GM12874 (cell line): ENCODE results near the gene ZNRF3.

Experiments used
- TF ChIP-seq, protein P1 (sequence below): IDR thresholded peaks from 2 replicates; pipeline ENCODE4 v1.5.1; 2011; ENCODE audit warnings: low read depth, mild to moderate bottlenecking, control low read depth, low read length, moderate library complexity; ENCODE audit not compliant: insufficient read depth

The ZNRF3 gene

DNA sequence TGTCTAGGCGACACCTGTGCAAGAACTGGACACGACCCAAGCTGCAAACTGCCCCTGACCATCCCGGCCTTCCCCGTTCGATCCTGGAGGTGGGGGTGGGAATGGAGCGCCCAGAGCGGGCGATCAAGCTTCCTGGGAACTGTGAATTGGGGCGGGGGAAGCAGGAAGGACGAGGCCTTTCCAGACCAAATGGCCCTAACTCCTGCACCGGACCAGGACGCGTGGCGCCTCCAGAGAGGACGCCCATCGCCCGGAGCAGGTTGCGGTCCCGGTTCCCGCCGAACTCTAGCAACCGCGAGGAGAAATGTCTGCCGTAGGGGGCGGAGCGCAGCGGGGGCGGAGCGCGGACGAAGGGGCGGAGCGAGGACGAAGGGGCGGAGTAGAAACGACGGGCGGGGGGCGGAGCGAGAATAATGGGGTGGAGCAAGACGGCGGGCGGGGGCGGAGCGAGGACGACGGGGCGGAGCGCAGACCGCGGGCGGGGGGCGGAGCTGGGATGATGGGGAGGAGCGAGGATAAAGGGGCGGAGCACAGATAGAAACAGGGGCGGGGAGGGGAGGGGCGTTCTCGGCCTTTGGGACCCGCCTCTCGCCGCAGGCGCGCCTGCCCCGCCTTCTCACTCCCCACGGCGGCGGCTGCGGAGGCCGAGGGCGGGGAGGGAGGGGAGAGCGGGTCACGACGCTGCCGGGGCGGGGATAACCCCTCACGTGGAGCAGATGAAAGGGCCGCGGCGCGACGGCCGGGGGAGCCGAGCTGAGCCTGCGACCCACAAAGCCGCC is at the start of gene ZNRF3:
ZNRF3 (plus strand) TSS at position 695 of the 779 bp plus-strand sequence. CDS start 195 bp downstream, outside the sequence.
- TF ChIP-seq, protein P1, sequence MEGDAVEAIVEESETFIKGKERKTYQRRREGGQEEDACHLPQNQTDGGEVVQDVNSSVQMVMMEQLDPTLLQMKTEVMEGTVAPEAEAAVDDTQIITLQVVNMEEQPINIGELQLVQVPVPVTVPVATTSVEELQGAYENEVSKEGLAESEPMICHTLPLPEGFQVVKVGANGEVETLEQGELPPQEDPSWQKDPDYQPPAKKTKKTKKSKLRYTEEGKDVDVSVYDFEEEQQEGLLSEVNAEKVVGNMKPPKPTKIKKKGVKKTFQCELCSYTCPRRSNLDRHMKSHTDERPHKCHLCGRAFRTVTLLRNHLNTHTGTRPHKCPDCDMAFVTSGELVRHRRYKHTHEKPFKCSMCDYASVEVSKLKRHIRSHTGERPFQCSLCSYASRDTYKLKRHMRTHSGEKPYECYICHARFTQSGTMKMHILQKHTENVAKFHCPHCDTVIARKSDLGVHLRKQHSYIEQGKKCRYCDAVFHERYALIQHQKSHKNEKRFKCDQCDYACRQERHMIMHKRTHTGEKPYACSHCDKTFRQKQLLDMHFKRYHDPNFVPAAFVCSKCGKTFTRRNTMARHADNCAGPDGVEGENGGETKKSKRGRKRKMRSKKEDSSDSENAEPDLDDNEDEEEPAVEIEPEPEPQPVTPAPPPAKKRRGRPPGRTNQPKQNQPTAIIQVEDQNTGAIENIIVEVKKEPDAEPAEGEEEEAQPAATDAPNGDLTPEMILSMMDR, result no peak

DNA sequence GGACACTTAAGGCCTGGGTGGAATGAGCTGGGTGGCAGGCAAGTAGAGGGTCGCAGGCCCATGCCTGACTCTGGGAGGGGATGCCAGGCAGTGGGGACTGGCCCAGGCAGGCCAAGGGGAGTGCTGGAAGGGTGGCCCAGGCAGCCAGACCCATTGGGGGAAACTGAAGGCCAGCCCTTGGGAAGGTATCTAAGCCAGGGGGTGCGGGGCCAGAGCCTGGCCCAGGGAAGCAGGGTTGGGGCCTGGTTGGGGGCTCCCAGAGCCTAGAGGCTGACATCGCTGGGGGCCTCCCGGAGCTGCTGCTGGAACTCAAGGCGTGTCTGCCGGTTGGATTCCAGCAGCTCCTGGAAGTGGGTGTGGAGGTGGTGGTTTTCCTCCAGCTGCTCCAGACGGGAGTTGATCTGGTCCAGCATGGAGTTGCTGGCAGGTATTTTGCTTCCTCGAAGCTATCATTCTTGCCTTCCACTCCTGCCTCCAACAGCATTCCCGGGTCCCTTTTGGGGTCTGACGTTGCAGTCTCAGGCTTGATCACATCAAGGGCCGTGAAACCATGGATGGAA is 47.7 kb upstream of the ZNRF3 start:
- TF ChIP-seq, protein P1, result no peak

DNA sequence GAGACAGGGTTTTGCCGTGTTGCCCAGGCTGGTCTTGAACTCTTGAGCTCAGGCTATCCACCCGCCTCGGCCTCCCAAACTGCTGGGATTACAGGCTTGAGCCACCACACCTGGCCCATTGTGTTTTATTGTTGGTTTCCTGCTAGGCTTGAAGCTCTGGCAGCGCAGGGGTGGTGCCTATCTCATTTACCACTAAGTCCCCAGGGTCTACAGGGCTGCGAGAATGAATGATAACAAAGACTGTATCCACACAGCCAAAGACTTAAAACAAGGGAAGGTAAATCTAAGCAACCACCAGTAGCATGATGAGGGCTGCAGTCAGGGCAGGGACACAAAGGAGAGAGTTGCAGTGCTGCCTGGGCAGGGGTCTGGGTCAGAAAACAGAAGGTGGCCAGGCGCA is 45.7 kb upstream of the ZNRF3 start:
- TF ChIP-seq, protein P1, result no peak

DNA sequence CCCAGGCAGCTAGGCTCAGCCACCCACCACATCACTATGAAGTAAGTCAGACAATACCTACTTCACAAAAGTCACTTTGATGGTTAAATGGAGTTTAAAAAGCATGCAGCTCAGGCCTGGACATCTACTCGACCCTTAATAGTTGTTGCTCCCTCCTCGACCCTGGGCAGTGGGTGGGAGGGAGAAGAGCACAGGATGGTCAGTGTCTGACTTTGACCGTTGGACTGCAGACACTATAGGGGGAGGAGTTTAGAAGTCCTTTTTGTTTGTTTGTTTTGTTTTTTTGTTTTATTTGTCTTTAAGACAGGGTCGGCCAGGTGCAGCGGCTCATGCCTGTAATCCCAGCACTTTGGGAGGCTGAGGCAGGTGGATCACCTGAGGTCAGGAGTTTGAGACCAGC is 44.4 kb upstream of the ZNRF3 start:
- TF ChIP-seq, protein P1, result no peak

DNA sequence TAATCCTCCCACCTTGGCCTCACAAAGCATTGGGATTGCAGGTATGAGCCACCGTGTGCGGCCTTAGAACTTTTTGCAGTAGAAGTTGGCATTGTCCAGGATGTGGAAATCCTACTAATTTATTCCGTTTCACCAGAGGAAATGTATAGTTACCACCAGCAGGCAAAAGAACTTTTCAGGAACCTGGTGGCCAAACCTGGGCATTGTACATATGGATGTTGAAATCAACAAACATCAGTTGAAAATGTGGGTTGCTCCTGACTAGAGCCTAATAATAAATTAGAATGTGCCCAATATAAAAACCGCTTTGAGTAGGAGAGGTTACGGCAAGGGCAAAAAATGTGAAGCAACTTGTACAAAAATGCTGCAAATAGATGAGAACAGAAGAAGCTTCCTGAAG is 42.3 kb upstream of the ZNRF3 start:
- TF ChIP-seq, protein P1, result no peak

DNA sequence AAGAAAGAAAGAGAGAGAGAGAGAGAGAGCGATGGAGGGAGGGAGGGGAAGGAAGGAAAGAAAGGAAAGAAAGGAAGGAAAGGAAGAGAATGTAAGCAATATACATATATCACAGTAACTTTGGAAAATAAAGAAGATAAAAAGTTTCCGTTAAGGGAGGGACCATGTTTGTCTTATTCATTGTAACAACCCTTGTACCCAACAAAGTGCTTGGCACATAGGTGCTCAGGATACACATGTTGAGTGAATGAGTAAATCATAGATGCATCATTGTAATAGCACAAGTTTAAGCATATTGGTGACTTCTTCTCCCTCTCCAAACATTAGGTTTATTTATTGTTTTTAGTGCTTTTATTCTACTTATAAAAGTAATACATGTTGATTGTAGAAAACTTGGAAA is 39.7 kb upstream of the ZNRF3 start:
- TF ChIP-seq, protein P1, result no peak

DNA sequence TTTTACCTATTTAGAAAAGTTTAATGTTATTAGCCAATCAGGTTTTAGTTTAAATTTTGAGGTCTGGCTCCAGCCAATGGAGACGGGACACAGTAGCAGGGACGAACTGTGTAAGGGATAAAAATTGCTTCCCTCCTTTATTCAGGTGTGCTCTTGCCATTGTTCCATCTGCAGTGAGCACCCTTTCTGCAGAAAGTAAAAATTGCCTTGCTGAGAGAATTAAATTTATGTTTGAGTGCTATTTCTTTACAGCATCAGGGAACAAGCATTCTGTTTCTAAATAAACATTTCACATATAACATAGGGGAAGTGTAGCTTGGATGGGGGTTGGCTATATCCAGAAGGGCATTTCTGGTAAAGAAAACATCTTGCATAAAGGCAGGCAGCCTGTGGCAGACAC is 36.4 kb upstream of the ZNRF3 start:
- TF ChIP-seq, protein P1, result no peak
